Measurements from ENCODE around the gene SEPTIN11. TPM values are rescaled to one million over a fixed set of nuclear protein-coding genes. Genes with fewer than 3 reads are reported as not detected.

SEPTIN11 gene
- total and polyA plus RNA-seq, 2 of the 4 experiments (the other 2 are of a cell fraction), result 267 to 573 TPM

GRCh38 chr4:76998251-76998901, 48.8 kb downstream of the SEPTIN11 start:
- Histone ChIP-seq H2AFZ (replicated peaks; ENCODE audit: low read length, poor library complexity) (no peak overlapping the region), H2BK120ac (ENCODE audit: low read depth, low read length) (no peak overlapping the region), H2BK15ac (ENCODE audit: low read depth, low read length) (no peak overlapping the region), H3K23ac (ENCODE audit: low read depth, low read length) (peak overlapping the region; percentile 58; the same call in 1 of the 2 replicates), H3K9me3 (ENCODE audit: control insufficient read depth, insufficient read depth, low read length) (no peaks in the 10 kb centered on the region), H3K56ac (ENCODE audit: extremely low read depth, insufficient read depth, low read length) (no peak overlapping the region), H4K8ac (ENCODE audit: low read depth in 2 of 2, low read length in 2 of 2) (peak overlapping the region in 1 of 2 experiments; percentile 45; a peak in 2 of 4 replicates), H3K4me3 (ENCODE audit: insufficient read depth, low read depth, low read length) (no peak overlapping the region), H3K4me1 (ENCODE audit: control insufficient read depth, insufficient read depth, low read length) (peaks cover 18% of the 10 kb centered on the region), H3K4me2 (ENCODE audit: low read depth, low read length) (no peak overlapping the region), H2AK9ac (replicated peaks; ENCODE audit: low read depth, low read length, poor library complexity) (no peak overlapping the region), H3K9me1 (ENCODE audit: insufficient read depth, low read length) (peaks cover 30% of the 10 kb centered on the region), H3K27ac (ENCODE audit: insufficient read depth, low read length) (peak overlapping the region; percentile 23; the same call in 1 of the 2 replicates), H3K36me3 (ENCODE audit: control insufficient read depth, insufficient read depth, low read length) (peaks cover 45% of the 10 kb centered on the region), H4K20me1 (ENCODE audit: insufficient read depth, low read length) (peaks cover 45% of the 10 kb centered on the region; the same call in 1 of the 2 replicates), H3K9ac (ENCODE audit: low read depth, low read length) (no peak overlapping the region), H2AK5ac (ENCODE audit: low read depth, low read length) (peak overlapping the region; percentile 15; the same call in 1 of the 2 replicates), H2BK20ac (ENCODE audit: low read depth, low read length) (no peak overlapping the region), H2BK5ac (ENCODE audit: low read depth, low read length, poor library complexity, severe bottlenecking) (peak overlapping the region; percentile 50), H3K4ac (ENCODE audit: low read depth, low read length) (peak overlapping the region; percentile 7; the same call in 1 of the 2 replicates), H3K27me3 (ENCODE audit: control insufficient read depth, insufficient read depth, low read length) (no peaks in the 10 kb centered on the region), H3K79me1 (ENCODE audit: low read depth in 1 of 2, low read length in 2 of 2) (peaks cover 42 to 64% of the 10 kb centered on the region in 2 experiments), H3K14ac (replicated peaks; ENCODE audit: low read depth, low read length) (peak overlapping the region; percentile 17; the same call in 1 of the 2 replicates), H4K91ac (ENCODE audit: insufficient read depth, low read depth, low read length) (no peak overlapping the region), H4K5ac (ENCODE audit: low read depth, low read length) (no peak overlapping the region; the same call in 1 of the 2 replicates), H3K18ac (ENCODE audit: low read depth, low read length) (no peak overlapping the region)
- BruUV-seq (replicated peaks), result no TSS peak
- no peak for TF ChIP-seq FOS (IDR thresholded peaks at IDR 0.05; ENCODE audit: low read depth, low read length)
- peak; percentile 45; the same call in 1 of the 2 replicates for TF ChIP-seq CEBPB (IDR thresholded peaks at IDR 0.05; ENCODE audit: low read depth, low read length)
- peak; percentile 5; the same call in 1 of the 2 replicates for TF ChIP-seq MAFK (IDR thresholded peaks at IDR 0.05; ENCODE audit: low read depth, low read length)
- in situ Hi-C loops (cut with MboI; ENCODE audit: low sequenced_read_pairs), result no loop called here
- ATAC-seq (ENCODE audit: low read depth) (peak; percentile 72), DNase-seq (peak; percentile 75)
- intact Hi-C loops (cut with micrococcal nuclease), result no loop called here
- ChIA-PET CTCF (no interaction called here), POLR2A (ENCODE audit: unreplicated experiment) (no interaction called here)
- dilution Hi-C loops (cut with HindIII; ENCODE audit: low sequenced_read_pairs, unreplicated experiment), result no loop called here
- no CpG with 5 or more reads among the region's 8 CpGs for WGBS, 2 experiments (ENCODE audit: extremely low coverage in 2 of 2, insufficient read length in 1 of 2)

Other genes starting within 250 kb of the SEPTIN11 start
- under 0.01 TPM in 1 of 2 replicates, not detected in the other for gene SOWAHB, start 51.6 kb upstream of the SEPTIN11 start, total RNA-seq (2012; rRNA removed)
- gene SOWAHB, start 51.6 kb upstream of the SEPTIN11 start, polyA plus RNA-seq (2012; rRNA removed), result not detected in 2 replicates
- 98.6 and 100 TPM in 2 replicates for gene CCNI, start 126.2 kb downstream of the SEPTIN11 start, total RNA-seq (2012; rRNA removed)
- gene CCNI, start 126.2 kb downstream of the SEPTIN11 start, polyA plus RNA-seq (2012; rRNA removed), result 66.8 and 70.1 TPM in 2 replicates
- 11.3 and 23.9 TPM in 2 replicates for gene CCNG2, start 207.5 kb downstream of the SEPTIN11 start, total RNA-seq (2012; rRNA removed)
- 10.9 and 14.9 TPM in 2 replicates for gene CCNG2, start 207.5 kb downstream of the SEPTIN11 start, polyA plus RNA-seq (2012; rRNA removed)

Measured in IMR-90 (cell line).